ENCODE data around the gene MYT1.

DNA sequence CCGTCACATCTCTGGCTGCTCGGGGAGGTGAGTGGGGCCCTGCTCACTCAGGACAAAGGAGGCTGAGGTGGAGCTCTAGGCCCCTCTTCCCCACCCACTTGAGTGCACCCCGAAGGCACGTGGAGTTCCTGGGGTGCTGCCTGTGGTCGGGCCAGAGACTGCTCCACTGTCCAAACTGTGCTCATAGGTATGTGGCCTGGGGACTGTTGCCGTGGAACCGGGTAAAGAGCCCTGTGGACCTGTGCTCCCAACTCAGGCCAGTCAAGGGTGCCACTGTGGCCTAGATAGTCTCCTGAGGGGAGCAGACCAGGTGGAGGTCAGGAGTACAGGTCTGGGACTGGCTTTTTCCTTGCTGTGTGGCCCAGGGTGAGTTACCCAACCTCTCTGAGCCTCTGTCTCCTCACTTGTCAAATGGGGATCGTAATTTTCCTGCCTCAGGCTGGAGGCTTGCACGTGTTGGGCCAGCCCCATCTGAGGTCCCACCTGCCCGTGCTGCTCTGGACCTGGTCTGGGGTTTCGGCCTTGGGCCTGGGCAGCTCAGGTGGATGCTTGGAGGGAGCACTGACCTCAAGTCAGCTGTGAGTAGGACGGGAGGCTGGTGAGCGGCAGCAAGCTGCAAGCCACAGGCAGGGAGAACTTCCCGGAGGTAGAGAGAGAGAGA lies 44.4 kb upstream of the MYT1 start:
- TF ChIP-seq, protein P1, sequence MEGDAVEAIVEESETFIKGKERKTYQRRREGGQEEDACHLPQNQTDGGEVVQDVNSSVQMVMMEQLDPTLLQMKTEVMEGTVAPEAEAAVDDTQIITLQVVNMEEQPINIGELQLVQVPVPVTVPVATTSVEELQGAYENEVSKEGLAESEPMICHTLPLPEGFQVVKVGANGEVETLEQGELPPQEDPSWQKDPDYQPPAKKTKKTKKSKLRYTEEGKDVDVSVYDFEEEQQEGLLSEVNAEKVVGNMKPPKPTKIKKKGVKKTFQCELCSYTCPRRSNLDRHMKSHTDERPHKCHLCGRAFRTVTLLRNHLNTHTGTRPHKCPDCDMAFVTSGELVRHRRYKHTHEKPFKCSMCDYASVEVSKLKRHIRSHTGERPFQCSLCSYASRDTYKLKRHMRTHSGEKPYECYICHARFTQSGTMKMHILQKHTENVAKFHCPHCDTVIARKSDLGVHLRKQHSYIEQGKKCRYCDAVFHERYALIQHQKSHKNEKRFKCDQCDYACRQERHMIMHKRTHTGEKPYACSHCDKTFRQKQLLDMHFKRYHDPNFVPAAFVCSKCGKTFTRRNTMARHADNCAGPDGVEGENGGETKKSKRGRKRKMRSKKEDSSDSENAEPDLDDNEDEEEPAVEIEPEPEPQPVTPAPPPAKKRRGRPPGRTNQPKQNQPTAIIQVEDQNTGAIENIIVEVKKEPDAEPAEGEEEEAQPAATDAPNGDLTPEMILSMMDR (conservative IDR thresholded peaks at IDR 0.05 in 1 of 2, IDR thresholded peaks at IDR 0.05 in 1 of 2; ENCODE audit: extremely low read depth in 1 of 2, insufficient read depth in 1 of 2, low read depth in 1 of 2, low read length in 2 of 2), result no peak
- TF ChIP-seq EZH2 (IDR thresholded peaks at IDR 0.05; ENCODE audit: borderline replicate concordance, low read length), result no peak
